HepG2 (cell line): ENCODE results near the gene RPE65. TPM values are rescaled to one million over a fixed set of nuclear protein-coding genes. Genes with fewer than 3 reads are reported as not detected.

Experiments
- ATAC-seq: fragments of 200-7000 bp; cut with Tn5 transposase; 3 replicates; pipeline ENCODE4 v1.9.1; 2020; ENCODE audit warnings: mild to moderate bottlenecking, moderate library complexity
- BruUV-seq: library from RNA; stranded (reverse); fragments of 400-500 nt; replicated peaks from 2 replicates; lab custom pipeline; 2021; lab: Mats Ljungman, UMichigan
- CTCF ChIA-PET: fragments of 300-600 bp; formaldehyde crosslinking; extraction: SDS; loops from one replicate; lab custom pipeline; 2021; ENCODE audit warnings: low total read pairs, inconsistent platforms, low intra/inter-chr PET ratio; lab: Yijun Ruan, JAX
- POLR2A ChIA-PET: fragments of 350-600 bp; sonication (Branson Sonifier 250); formaldehyde crosslinking; loops from one replicate; lab custom pipeline; 2020; ENCODE audit warnings: antibody characterized with exemption, inconsistent platforms; lab: Yijun Ruan, JAX
- DNase-seq: peaks from one replicate; pipeline ENCODE4 v3.0.0-alpha.2; 2015; ENCODE audit warnings: low spot score
- FAIRE-seq: peaks from 3 replicates; lab custom pipeline; 2011; peaks lifted over from hg19 to GRCh38; lab: Jason Lieb, UNC
- H2AFZ ChIP-seq: one replicate; pipeline ENCODE4 v1.6.1; 2011; ENCODE audit warnings: low read length, inconsistent platforms
- H3K27ac ChIP-seq: fragments of 300-600 bp; 3 replicates; pipeline ENCODE4 v1.8.0; 2011; ENCODE audit warnings: mixed run types, mild to moderate bottlenecking, mixed read lengths, low read length, inconsistent platforms; ENCODE audit not compliant: insufficient read depth; ENCODE audit errors: extremely low read length
- H3K27me3 ChIP-seq, 2 experiments: fragments of 200-600 bp in 1 of 2; 2 replicates in 1 of 2; 3 replicates in 1 of 2; pipeline versions ENCODE4 v1.6.0 to v1.8.0; 2011; ENCODE audit warnings: low read length in 2 of 2, mild to moderate bottlenecking in 2 of 2, moderate library complexity in 2 of 2, inconsistent platforms in 1 of 2; ENCODE audit not compliant: insufficient read depth in 2 of 2, control insufficient read depth in 1 of 2
- H3K36me3 ChIP-seq, 2 experiments: fragments of 200-600 bp in 1 of 2; replicated peaks in 1 of 2; 2 replicates in 1 of 2; 3 replicates in 1 of 2; pipeline versions ENCODE4 v1.5.1 to v1.8.0; 2011; ENCODE audit warnings: low read length in 2 of 2, inconsistent platforms in 1 of 2; ENCODE audit not compliant: insufficient read depth in 2 of 2, control insufficient read depth in 1 of 2
- H3K4me1 ChIP-seq: 2 replicates; pipeline ENCODE4 v1.5.1; 2012; ENCODE audit warnings: low read length, inconsistent platforms; ENCODE audit not compliant: insufficient read depth
- H3K4me2 ChIP-seq: 2 replicates; pipeline ENCODE4 v1.6.0; 2011; ENCODE audit warnings: low read depth, low read length, inconsistent platforms
- H3K4me3 ChIP-seq, 3 experiments: fragments of 200-600 bp in 1 of 3; sonication (generic), shearing (Covaris generic) in 1 of 3; replicated peaks in 1 of 3; 2 replicates each; pipeline ENCODE4 v1.5.1; 2011 to 2016; ENCODE audit warnings: low read length in 3 of 3, inconsistent platforms in 2 of 3, low read depth in 2 of 3, mild to moderate bottlenecking in 2 of 3, control low read depth in 1 of 3, mixed read lengths in 1 of 3; ENCODE audit not compliant: insufficient read depth in 1 of 3
- H3K79me2 ChIP-seq: one replicate; pipeline ENCODE4 v1.6.1; 2011; ENCODE audit warnings: low read length, inconsistent platforms; ENCODE audit not compliant: insufficient read depth
- H3K9ac ChIP-seq: 2 replicates; pipeline ENCODE4 v1.6.0; 2011; ENCODE audit warnings: mild to moderate bottlenecking, low read depth, low read length, inconsistent platforms; ENCODE audit not compliant: insufficient read depth
- H3K9me3 ChIP-seq: 2 replicates; pipeline ENCODE4 v1.5.1; 2012; ENCODE audit warnings: mild to moderate bottlenecking, low read length
- H4K20me1 ChIP-seq: 2 replicates; pipeline ENCODE4 v1.6.0; 2011; ENCODE audit warnings: inconsistent platforms, mild to moderate bottlenecking, low read length, moderate library complexity; ENCODE audit not compliant: insufficient read depth
- AGO2 ChIP-seq: fragments of 200-400 bp; formaldehyde crosslinking; optimal IDR thresholded peaks from 2 replicates; pipeline ENCODE3; 2017; ENCODE audit warnings: mild to moderate bottlenecking, low read depth, low read length, moderate library complexity
- AHR ChIP-seq: IDR thresholded peaks from 2 replicates; pipeline ENCODE4 v1.6.1; 2018; ENCODE audit warnings: missing genetic modification reagents, missing compliant biosample characterization
- HOXD1 ChIP-seq: sonication (generic); formaldehyde crosslinking; IDR thresholded peaks from 2 replicates; pipeline ENCODE4 v1.5.0; 2020; ENCODE audit warnings: missing genetic modification reagents
- KAT7 ChIP-seq: IDR thresholded peaks from 2 replicates; pipeline ENCODE4 v1.6.1; 2018; ENCODE audit warnings: borderline replicate concordance, missing compliant biosample characterization
- SSRP1 ChIP-seq: IDR thresholded peaks from 2 replicates; pipeline ENCODE4 v1.6.1; 2016; ENCODE audit warnings: control low read depth
- SYNCRIP ChIP-seq: fragments of 200-400 bp; formaldehyde crosslinking; IDR thresholded peaks from 2 replicates; pipeline ENCODE4 v1.6.1; 2018; ENCODE audit warnings: mild to moderate bottlenecking, low read depth, low read length; ENCODE audit not compliant: insufficient read depth
- TRAFD1 ChIP-seq: sonication (generic); formaldehyde crosslinking; IDR thresholded peaks from 2 replicates; pipeline ENCODE4 v1.5.1; 2020; ENCODE audit warnings: missing genetic modification reagents, mild to moderate bottlenecking, borderline replicate concordance
- TRIM24 ChIP-seq: sonication (generic); formaldehyde crosslinking; IDR thresholded peaks from 2 replicates; pipeline ENCODE4 v1.8.0; 2022; ENCODE audit warnings: mild to moderate bottlenecking, missing genetic modification reagents
- ZMAT3 ChIP-seq: sonication (generic); formaldehyde crosslinking; conservative IDR thresholded peaks from 2 replicates; pipeline ENCODE4 v1.7.0; 2021; ENCODE audit warnings: missing genetic modification reagents
- ZMYM2 ChIP-seq: sonication (generic); formaldehyde crosslinking; IDR thresholded peaks from 2 replicates; pipeline ENCODE4 v1.8.0; 2022; ENCODE audit warnings: mild to moderate bottlenecking, missing genetic modification reagents
- ZNF142 ChIP-seq: sonication (generic); formaldehyde crosslinking; IDR thresholded peaks from 2 replicates; pipeline ENCODE4 v1.4.0; 2020; ENCODE audit warnings: missing genetic modification reagents
- ZNF496 ChIP-seq: sonication (generic); formaldehyde crosslinking; IDR thresholded peaks from 2 replicates; pipeline ENCODE4 v1.8.1; 2023; ENCODE audit warnings: mild to moderate bottlenecking, moderate library complexity, missing genetic modification reagents; ENCODE audit not compliant: insufficient replicate concordance
- ZNF503 ChIP-seq: sonication (generic); formaldehyde crosslinking; IDR thresholded peaks from 2 replicates; pipeline ENCODE4 v1.4.0; 2020; ENCODE audit warnings: missing genetic modification reagents
- ZNF644 ChIP-seq: IDR thresholded peaks from 2 replicates; pipeline ENCODE4 v1.6.1; 2016; ENCODE audit warnings: low read depth
- ZNF850 ChIP-seq: sonication (generic); formaldehyde crosslinking; conservative IDR thresholded peaks from 2 replicates; pipeline ENCODE4 v1.9.0; 2021; ENCODE audit warnings: mild to moderate bottlenecking, missing genetic modification reagents
- ZSCAN31 ChIP-seq: sonication (generic); formaldehyde crosslinking; IDR thresholded peaks from 2 replicates; pipeline ENCODE4 v1.5.0; 2020; ENCODE audit warnings: low read depth, mild to moderate bottlenecking, missing genetic modification reagents
- WGBS: methylation state at CpG from one replicate; pipeline ENCODE4 v1.1.6; 2017; ENCODE audit warnings: low lambda C conversion rate; 5-methylcytosine and 5-hydroxymethylcytosine counted together
- in situ Hi-C: cut with HindIII; loops from 2 replicates; pipeline ENCODE4 v1.10.0; 2017; ENCODE audit warnings: low pct_unique_long_range_greater_than_20kb; ENCODE audit not compliant: extremely low pct_ligation_motif_present
- intact Hi-C: fragments of 100-400 bp; cut with micrococcal nuclease; formaldehyde crosslinking; loops from one replicate; pipeline ENCODE4 v1.10.0; 2022; ENCODE audit not compliant: unreplicated experiment
- polyA plus RNA-seq, 8 experiments: library from polyadenylated mRNA; depleted of rRNA in 3 of 8; stranded (reverse) in 7 of 8; unstranded in 1 of 8; fragments of >200 nt; fragmentation: Illumina TruSeq in 4 of 8; extraction: Trizol in 4 of 8; gene quantifications; 2 replicates each; pipeline versions ENCODE4 v1.2.1 to v1.2.3, GENCODE V29; 2011 to 2016; ENCODE audit warnings: low read depth in 4 of 8, missing spikeins in 1 of 8, mixed read lengths in 1 of 8; ENCODE audit not compliant: insufficient read depth in 1 of 8
- total RNA-seq, 5 experiments: library from RNA; depleted of rRNA; stranded (reverse); fragments of >200 nt; fragmentation: Illumina TruSeq; extraction: Trizol; gene quantifications; 2 replicates each; pipeline ENCODE4 v1.2.3, GENCODE V29; 2016; ENCODE audit warnings: low read depth in 1 of 5

The RPE65 gene
- total and polyA plus RNA-seq, 2 of the 13 experiments (the other 11 are each of a cell fraction or from before 2014, with no cell fraction given), result not detected

GRCh38 chr1:68448365-68448764, 1.4 kb downstream of the RPE65 start (continued):
- TF ChIP-seq ZNF142, result no peak
- TF ChIP-seq ZMYM2 (CRISPR knock-in tag), result no peak
- TF ChIP-seq TRIM24 (CRISPR knock-in tag), result no peak
- no peak for TF ChIP-seq ZMAT3 (CRISPR knock-in tag)
- TF ChIP-seq ZNF850 (CRISPR knock-in tag), result no peak

- H3K9ac ChIP-seq, result no peak overlapping the region
- H4K20me1 ChIP-seq, result no peaks in the 10 kb centered on the region
- no TSS peak for BruUV-seq
- H3K4me2 ChIP-seq, result no peak overlapping the region
- intact Hi-C loops (no loop called here), in situ Hi-C loops (no loop called here)
- no peaks in the 10 kb centered on the region for H3K27me3 ChIP-seq
- no peaks in the 10 kb centered on the region for H3K4me1 ChIP-seq
- no peaks in the 10 kb centered on the region for H3K9me3 ChIP-seq
- no peak for FAIRE-seq
- H3K79me2 ChIP-seq, result no peaks in the 10 kb centered on the region
- no peak overlapping the region for H2AFZ ChIP-seq
- no peaks in the 10 kb centered on the region for H3K36me3 ChIP-seq
- ChIA-PET CTCF (no interaction called here), POLR2A (no interaction called here)
- DNase-seq, result no peak
- no peak overlapping the region for H3K27ac ChIP-seq
- ATAC-seq, result no peak
- no peak overlapping the region for H3K4me3 ChIP-seq
- WGBS, result 20% methylated on average over 6 of the region's 6 CpGs
- TF ChIP-seq AHR (CRISPR knock-in tag) (no peak), ZNF496 (no peak), HOXD1 (CRISPR knock-in tag) (no peak), ZSCAN31 (CRISPR knock-in tag) (no peak), SYNCRIP (no peak), ZNF644 (CRISPR knock-in tag) (no peak), TRAFD1 (CRISPR knock-in tag) (no peak), ZNF503 (CRISPR knock-in tag) (no peak), SSRP1 (CRISPR knock-in tag) (no peak), AGO2 (no peak), KAT7 (CRISPR knock-in tag) (no peak)
These were observed 4.0 kb downstream of the RPE65 start for GRCh38 chr1:68445709-68446108.
